ENCODE data around the gene SCAANT1. TPM values are rescaled to one million over a fixed set of nuclear protein-coding genes. Genes with fewer than 3 reads are reported as not detected.

Gene SCAANT1
- total and polyA plus RNA-seq, 2 of the 8 experiments (the other 6 are each of a cell fraction or from before 2014, with no cell fraction given): not detected

DNA sequence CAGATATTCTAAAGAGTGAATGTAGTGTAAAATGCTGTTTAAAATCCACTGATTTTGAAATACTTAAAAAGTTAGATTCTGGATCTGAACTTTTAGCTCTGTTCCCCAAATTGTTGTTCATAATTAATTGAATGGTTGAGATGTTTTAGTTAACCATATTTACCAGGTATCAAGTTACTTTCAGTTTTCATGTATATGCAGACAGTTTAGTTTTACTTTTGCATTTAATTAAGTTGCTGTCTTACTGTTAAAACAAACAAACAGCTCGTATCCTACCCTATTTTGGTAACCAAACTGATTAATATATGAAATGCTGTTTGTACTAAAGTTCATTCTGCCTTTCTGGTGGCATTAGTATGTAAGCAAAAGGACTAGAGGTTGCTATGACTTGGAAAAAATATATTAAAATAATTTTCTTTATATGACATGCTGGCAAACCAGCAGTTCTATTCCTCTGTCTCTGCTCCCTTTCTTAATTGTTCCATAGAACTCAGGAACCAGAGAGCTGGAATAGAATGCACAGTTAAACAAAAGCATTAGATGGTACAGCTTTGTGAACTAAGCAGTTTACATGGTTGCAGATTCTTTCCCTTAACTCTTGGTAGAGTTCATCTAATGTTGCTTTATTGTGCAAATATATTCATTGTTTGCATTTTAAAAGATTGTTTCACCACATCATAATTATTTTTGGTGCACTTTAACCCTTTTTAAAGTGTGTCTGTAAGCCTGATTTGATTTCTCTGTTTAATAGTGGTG is 39.5 kb upstream of the SCAANT1 start (continued):
- no peak for TF ChIP-seq KDM4A (IDR thresholded peaks at IDR 0.05; ENCODE audit: low read depth, low read length, severe bottlenecking)
- no peak for TF ChIP-seq GABPA (IDR thresholded peaks at IDR 0.05; ENCODE audit: borderline replicate concordance, insufficient read depth, low read length)
- TF ChIP-seq, protein P1, sequence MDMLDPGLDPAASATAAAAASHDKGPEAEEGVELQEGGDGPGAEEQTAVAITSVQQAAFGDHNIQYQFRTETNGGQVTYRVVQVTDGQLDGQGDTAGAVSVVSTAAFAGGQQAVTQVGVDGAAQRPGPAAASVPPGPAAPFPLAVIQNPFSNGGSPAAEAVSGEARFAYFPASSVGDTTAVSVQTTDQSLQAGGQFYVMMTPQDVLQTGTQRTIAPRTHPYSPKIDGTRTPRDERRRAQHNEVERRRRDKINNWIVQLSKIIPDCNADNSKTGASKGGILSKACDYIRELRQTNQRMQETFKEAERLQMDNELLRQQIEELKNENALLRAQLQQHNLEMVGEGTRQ (IDR thresholded peaks at IDR 0.05; ENCODE audit: low read length): no peak
- TF ChIP-seq POLR2A (IDR thresholded peaks at IDR 0.05; ENCODE audit: control extremely low read depth in 1 of 2, low read depth in 2 of 2, low read length in 2 of 2): no peak
